GM21367 (cell line): ENCODE results near the gene TYR.
"Not testable (repeated sequence)": the region's sequence is repeated elsewhere in the genome, so short reads cannot be mapped to it uniquely, and the experiment has no call there.

Source experiments
- ATAC-seq: cut with Tn5 transposase; IDR thresholded peaks from one replicate; pipeline ENCODE4 v1.9.1; 2021; ENCODE audit not compliant: unreplicated experiment

Gene TYR

DNA sequence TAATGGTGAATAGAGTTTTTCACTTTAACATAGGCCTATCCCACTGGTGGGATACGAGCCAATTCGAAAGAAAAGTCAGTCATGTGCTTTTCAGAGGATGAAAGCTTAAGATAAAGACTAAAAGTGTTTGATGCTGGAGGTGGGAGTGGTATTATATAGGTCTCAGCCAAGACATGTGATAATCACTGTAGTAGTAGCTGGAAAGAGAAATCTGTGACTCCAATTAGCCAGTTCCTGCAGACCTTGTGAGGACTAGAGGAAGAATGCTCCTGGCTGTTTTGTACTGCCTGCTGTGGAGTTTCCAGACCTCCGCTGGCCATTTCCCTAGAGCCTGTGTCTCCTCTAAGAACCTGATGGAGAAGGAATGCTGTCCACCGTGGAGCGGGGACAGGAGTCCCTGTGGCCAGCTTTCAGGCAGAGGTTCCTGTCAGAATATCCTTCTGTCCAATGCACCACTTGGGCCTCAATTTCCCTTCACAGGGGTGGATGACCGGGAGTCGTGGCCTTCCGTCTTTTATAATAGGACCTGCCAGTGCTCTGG lies at the start of gene TYR:
Gene TYR (plus strand): TSS at position 185 of the 541 bp plus-strand sequence. CDS start 79 bp downstream, at position 264.
- ATAC-seq, result no peak

- no peak for ATAC-seq
Measured at GRCh38 chr11:89136606-89137005, 41.1 kb upstream of the TYR start.

DNA sequence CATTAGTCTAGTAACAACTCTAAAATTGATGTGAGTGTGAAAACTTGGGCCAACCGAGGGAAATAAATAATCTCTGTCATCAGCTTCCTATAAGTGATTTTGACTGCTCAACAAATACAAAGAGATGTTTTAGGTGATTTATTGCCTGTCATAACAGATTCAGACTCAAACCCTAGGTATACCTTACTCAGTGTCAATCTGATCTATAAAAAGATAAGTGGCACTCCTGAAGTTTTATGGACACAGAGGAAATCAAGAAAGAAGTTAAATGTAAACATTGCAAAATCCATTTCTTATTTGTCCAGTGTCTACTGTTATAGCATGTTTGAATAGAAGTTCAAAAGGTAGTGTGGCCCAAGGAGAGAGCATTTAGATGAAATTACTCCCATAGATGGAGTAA lies 30.4 kb upstream of the TYR start:
- ATAC-seq, result no peak

GRCh38 chr11:89159974-89160373 lies 17.7 kb upstream of the TYR start:
- no peak for ATAC-seq

- no peak for ATAC-seq
Measured at GRCh38 chr11:89161949-89162348, 15.7 kb upstream of the TYR start.

DNA sequence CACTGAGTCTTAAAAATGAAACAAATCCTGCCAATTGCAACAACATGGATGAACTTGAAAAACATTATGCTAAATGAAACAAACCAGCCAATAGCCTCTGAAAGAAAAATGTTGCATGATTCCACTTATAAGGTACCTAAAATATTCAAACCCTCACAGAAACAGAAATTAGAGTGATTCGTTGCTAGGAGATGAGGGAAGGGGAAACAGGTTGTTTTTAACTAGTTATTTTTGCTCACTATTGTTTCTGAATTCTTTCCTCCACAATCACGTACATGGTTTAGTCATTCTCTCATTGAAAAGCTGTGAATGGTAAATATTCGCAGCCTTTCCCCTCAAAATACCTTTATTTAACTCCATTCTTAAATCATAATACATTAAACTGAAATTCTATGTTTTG lies 14.0 kb upstream of the TYR start:
- no peak for ATAC-seq

- no peak for ATAC-seq
Measured at GRCh38 chr11:89168396-89168795, 9.3 kb upstream of the TYR start.

GRCh38 chr11:89175796-89176195 lies 1.9 kb upstream of the TYR start:
- no peak for ATAC-seq

DNA sequence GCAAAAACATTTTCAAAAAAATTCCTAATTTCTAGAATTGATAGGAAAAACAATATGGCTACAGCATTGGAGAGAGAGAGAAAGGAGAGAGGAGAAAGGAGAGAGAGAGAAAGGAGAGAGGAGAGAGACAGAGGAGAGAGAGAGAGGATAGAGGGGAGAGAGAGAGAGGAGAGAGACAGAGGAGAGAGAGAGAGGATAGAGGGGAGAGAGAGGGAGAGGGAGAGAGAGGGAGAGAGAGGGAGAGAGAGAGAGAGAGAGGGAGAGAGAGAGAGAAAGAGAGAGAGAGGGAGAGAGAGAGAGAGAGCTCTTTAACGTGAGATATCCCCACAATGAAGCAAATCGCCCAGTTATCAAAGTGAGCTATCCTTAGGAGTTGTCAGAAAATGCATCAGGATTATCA lies 737 bp upstream of the TYR start:
- ATAC-seq, result no peak

- no peak for ATAC-seq
Measured at GRCh38 chr11:89181111-89181510, 3.4 kb downstream of the TYR start.

DNA sequence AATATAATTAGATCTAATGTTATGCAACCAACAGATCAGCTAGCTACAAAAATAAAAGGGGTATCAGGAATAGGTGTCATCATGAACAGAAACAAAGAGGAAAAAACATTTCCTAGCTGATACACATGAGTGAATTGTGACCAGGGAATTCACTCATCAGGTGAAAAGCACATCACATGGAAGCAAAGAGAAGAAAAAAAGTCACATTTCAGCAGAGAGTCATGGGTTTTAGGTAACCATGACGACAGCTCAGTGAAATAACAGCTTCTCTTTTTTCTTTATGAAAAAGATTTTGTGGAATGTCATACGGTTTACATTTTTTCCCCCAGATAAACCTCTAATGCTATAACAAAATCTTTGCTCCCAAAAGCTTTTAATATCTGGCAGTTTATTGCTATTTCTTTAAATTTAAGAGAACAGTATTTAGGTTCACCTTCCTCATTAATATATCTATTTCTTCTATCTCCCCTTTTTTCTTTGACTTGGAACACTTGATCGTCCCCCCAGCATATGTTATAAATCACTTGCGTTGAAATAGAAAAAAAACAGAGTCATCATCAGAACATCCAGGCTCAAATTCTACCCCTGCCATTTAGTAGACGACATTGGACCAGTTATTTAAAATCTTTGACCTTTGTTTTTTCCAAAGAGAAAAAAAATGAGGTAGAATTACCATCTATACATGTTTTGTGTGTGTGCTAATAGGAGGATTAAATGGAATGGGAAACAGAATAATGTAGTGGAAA lies 5.3 kb downstream of the TYR start:
- ATAC-seq, result no peak

GRCh38 chr11:89184021-89184420 lies 6.3 kb downstream of the TYR start:
- ATAC-seq, result no peak

DNA sequence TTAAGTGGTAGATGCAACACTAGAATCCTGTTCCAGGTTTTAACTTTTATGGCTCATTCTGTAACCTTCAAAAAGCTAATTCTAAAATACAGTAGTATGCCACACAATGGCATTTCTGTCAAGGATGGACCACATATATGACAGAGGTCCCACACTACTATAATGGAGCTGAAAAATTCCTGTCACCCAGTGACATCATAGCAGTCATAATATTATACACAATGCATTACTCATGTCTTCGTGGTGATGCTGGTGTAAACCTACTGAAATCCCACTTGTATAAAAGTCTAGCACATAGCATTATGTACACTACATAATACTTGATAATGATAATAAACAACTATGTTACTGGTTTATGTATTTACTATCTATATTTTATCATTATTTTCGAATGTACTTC lies 12.1 kb downstream of the TYR start:
- ATAC-seq, result no peak

GRCh38 chr11:89201138-89201537 lies 23.5 kb downstream of the TYR start:
- ATAC-seq, result no peak

DNA sequence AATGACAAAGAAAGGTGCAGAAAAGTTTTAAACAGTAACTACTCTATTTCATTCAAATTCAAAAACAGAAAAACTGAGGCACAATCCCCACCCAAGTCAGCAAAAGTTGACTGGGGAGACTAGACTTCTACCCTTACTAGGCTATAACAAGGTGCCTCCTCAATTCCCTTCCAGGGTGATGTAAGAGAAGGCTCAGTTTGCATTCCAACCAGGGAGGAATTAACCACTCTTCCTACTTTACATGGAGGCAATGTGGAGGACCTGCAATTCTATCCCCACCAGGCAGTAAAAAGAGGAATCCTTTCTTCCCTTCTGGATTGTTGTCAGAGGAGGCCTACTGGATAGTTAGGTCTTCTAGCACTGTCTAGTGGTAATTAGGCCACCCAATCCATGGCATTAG lies 26.1 kb downstream of the TYR start:
- no peak for ATAC-seq

DNA sequence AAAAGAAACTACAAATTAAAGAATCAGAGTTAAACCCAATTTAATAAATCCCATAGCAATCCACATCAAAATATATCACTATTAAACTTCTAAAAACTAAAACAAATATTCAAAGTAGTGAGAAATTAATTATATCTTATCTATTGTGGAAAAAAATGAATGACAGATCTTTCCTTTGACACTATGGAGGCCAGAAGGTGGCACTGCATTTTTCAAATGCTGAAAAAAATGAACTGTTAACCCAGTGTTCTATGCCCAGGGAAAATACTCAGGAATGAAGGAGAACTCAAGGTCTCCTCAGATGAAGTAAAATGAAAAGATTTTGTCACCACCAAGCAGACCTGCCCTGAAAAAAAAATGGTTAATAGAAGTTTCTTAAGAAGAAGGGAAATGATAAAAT lies 27.7 kb downstream of the TYR start:
- ATAC-seq, result no peak

- no peak for ATAC-seq
Measured at GRCh38 chr11:89220684-89221339, 43.1 kb downstream of the TYR start.

DNA sequence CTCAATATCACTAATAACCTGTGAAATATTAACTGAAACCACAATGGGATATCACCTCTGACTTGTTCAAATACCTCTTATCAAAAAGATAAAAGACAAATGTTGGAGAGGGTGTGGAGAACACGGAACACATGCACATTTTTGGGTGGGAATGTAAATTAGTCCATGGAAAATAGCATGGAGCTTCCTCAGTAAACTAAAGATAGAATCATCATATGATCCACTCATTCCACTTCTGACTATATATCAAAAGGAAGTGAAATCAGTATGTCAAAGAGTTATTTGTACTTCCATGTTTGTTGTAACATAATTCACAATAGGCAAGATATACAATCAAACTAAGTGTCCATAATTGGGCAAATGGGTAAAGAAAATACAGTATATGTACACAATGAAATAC lies 57.4 kb downstream of the TYR start:
- ATAC-seq, result no peak

DNA sequence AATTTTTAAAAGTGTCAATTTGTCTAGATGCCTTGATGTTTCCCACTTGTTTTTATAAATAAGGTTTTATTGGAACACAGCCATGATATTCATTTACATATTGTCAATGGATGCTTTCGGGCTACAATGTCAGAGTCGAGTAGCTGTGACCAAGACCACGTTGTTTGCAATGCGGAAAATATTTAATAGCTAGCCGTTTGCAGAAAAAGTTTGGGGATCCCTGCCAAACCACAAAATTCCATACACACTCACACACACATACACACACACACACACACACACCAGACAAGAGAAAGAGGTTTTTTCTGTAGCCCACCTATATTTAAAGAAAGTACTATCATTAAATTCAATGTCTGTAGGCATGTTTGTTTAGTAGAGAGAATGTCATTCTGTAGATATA lies 58.3 kb downstream of the TYR start:
- no peak for ATAC-seq

DNA sequence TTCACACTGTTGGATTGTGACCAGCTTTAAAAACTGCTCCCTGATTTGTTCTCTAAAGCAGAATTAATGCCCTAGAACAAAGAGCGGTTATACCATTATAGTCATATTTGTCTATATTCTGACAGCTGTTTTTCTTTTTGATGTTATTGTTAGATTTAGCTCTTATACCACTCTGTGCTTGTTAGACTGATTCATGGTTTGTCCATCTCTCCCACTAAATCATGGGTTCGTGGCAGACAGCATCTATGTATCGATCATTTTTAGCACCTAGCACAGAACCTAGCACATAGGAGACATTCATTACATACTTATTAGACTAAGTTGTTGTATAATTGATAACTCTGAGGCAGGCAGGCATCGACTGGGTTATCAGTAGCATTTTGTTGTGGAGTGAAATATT lies 69.3 kb downstream of the TYR start:
- not testable (repeated sequence) for ATAC-seq

DNA sequence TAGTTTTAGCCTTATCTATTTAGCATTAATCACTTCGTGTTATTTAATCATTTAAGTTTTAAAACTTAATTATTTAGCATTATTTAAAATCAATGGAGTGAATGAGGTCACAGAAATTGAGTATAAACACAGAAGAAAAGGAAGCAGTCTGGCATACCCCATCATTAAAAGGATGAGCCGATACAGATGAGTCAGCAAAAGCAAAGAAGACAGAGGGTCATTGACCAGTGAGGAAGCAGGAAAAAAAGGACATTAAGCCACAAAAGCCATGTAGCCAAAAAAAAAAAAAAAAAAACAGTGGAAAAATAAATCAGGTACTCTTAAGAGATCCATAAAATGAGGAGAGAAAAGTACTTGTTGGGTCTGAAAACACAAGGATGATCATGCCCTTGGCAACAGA lies 71.5 kb downstream of the TYR start:
- ATAC-seq, result no peak

DNA sequence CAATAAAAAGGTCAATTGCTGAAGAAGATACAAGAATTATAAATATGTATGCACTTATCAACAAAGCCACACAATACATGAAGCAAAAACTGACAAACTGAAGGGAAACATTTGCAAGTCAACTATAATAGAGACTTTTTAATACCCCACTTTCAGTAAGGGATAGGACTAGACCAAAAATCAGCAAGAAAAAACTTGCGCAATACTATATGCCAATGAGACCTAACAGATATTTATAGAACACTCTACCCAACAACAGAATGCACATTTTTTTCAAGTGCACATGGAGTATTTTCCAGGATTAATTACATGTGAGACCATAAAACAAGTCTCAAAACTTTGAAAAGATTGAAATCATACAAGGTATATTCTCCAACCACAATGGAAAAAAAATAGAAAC lies 83.8 kb downstream of the TYR start:
- not testable (repeated sequence) for ATAC-seq
